OCI-LY7 (cell line): Measurements from ENCODE around the gene EGLN3.

Experiments used
- EZH2phosphoT487 ChIP-seq: fragments of 200-600 bp; sonication (generic); IDR thresholded peaks from 2 replicates; pipeline ENCODE4 v1.6.1; 2018; ENCODE audit warnings: low read depth, borderline replicate concordance, mild to moderate bottlenecking, mixed run types, antibody characterized with exemption, low read length, moderate library complexity, mixed read lengths
- TF ChIP-seq, protein P1 (sequence below): fragments of 200-600 bp; sonication (generic); conservative IDR thresholded peaks from 2 replicates; pipeline ENCODE4 v1.5.1; 2014; ENCODE audit warnings: mild to moderate bottlenecking, antibody characterized with exemption, low read length, moderate library complexity, mixed read lengths

DNA sequence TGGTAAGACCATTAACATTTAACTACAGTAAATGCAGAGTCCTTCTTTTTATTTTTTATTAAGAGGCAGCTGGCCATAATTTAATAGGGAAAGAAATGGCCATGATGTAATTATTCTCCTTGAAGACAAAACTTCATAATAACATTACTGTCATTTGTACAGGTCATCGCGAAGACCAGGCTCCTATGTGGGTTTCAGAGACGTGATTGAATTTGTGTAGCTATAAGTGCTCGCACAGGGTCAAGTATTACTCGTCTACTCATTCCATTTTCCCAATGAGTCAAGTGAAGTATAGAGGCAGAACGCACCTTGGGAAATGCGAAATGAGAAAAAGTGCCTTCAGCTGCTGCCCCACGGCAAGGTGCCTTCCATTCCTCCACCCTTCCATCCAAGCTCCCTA is 40.4 kb downstream of the EGLN3 start:
- TF ChIP-seq, protein P1, sequence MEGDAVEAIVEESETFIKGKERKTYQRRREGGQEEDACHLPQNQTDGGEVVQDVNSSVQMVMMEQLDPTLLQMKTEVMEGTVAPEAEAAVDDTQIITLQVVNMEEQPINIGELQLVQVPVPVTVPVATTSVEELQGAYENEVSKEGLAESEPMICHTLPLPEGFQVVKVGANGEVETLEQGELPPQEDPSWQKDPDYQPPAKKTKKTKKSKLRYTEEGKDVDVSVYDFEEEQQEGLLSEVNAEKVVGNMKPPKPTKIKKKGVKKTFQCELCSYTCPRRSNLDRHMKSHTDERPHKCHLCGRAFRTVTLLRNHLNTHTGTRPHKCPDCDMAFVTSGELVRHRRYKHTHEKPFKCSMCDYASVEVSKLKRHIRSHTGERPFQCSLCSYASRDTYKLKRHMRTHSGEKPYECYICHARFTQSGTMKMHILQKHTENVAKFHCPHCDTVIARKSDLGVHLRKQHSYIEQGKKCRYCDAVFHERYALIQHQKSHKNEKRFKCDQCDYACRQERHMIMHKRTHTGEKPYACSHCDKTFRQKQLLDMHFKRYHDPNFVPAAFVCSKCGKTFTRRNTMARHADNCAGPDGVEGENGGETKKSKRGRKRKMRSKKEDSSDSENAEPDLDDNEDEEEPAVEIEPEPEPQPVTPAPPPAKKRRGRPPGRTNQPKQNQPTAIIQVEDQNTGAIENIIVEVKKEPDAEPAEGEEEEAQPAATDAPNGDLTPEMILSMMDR = no peak
- no peak for TF ChIP-seq EZH2phosphoT487
